GM19452 (cell line): Measurements from ENCODE around the gene PRKAG2.

Experiments used
- ATAC-seq: cut with Tn5 transposase; IDR thresholded peaks from one replicate; pipeline ENCODE4 v1.9.1; 2021; ENCODE audit not compliant: unreplicated experiment

Gene PRKAG2

DNA sequence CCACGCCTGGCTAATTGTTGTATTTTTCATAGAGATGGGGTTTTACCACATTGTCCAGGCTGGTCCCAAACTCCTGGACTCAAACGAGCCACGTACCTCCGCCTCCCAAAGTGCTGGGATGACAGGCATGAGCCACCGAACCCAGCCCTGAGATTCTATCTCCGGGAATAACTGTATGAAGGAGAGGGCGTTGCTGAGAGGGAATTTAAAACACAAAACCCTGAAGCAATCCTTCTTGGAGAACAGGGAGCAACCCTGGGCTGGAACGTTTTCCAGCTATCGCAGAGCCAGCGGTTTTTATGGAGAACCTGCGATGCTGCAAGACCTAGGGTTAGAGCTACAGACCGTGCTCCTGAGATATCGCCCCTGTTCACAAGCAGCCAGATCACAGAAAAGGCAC, 144.6 kb downstream of the PRKAG2 start:
- no peak for ATAC-seq

DNA sequence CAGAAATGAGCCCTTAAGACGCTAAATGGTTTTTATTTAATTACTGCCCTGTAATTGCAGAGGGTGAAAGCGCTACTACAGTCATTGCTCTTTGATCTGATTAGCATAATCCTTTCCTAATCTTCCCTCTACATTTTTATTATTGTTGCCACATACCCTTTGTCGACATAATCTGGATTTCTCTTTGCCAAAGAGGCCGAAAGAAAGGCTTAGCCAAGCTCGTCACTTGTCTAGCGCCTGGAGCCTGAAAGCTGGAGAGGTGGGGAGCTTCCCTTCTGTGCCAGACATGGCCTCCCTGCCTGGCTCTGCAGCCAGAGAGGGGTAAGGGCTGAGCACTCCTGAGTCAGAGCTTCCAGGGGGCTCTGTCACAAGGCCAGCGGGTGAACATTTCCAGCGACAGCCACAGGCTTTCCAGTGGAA, 145.9 kb downstream of the PRKAG2 start:
- no peak for ATAC-seq

GRCh38 chr7:151730591-151730990, 146.3 kb downstream of the PRKAG2 start:
- ATAC-seq, result no peak

GRCh38 chr7:151729521-151729921, 147.4 kb downstream of the PRKAG2 start:
- ATAC-seq, result no peak

DNA sequence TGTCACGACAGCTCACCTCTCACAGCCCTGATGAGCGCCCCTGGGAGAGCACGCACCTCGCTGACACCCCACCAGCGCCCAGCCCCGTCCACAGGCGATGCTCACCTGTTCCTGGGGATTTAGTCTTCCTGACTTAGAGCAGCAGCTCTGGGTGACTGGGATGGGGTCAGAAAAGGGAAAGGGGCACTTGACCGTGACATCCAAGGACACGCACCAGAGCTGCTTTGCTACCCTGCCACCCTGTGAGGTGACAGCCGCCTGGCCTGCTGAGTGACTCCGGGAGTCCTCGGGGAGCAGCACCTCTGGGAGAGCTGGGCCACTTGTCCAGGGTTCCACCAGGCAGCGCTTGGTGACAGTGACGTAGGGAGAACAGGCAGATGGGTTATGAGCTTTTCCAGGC, 148.2 kb downstream of the PRKAG2 start:
- ATAC-seq, result no peak

- ATAC-seq, result no peak
Measured at GRCh38 chr7:151728286-151728660, 148.6 kb downstream of the PRKAG2 start.

- peak; percentile 80 for ATAC-seq
Measured at GRCh38 chr7:151727579-151728285, 149.2 kb downstream of the PRKAG2 start.

DNA sequence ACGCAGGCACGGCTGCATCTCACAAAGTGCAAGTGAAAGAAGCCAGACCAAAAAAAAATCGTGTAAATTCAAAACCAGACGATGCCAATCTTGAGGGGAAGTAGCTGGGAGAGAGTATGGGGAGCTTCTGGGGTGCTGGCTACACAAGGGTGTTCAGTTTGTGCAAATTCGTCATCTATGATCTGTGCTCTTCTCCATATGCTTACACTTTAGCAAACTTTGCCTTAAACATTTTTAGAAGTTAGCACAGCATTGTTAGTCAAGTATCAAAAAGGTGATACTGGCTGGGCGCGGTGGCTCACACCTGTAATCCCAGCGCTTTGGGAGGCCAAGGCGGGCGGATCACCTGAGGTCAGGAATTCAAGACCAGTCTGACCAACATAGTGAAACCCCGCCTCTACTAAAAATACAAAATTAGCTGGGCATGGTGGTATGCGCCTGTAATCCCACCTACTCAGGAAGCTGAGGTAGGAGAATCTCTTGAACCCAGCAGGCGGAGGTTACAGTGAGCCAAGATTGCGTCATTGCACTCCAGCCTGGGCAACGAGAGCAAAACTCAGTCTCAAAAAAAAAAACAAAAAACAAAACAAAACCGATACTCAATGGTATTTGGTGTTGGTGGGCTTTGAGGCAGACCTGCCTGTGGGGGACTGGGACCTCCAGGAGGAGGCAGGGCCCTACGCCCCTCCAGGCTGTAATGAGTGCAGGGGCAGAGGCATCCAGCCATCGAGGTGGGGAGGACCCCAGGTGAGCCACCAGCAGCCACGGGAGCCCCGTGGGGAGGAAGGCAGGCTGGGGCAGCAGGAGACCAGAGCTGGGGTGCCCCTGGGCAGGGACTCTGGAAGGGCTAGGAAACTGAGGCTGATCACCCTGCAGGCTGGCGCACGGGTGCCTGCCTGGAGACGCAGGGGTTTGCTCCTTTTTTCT, 150.0 kb downstream of the PRKAG2 start:
- no peak for ATAC-seq

GRCh38 chr7:151725844-151726651, 150.9 kb downstream of the PRKAG2 start:
- no peak for ATAC-seq

- no peak for ATAC-seq
Measured at GRCh38 chr7:151724920-151725584, 151.9 kb downstream of the PRKAG2 start.

- ATAC-seq, result no peak
Measured at GRCh38 chr7:151724250-151724915, 152.5 kb downstream of the PRKAG2 start.

DNA sequence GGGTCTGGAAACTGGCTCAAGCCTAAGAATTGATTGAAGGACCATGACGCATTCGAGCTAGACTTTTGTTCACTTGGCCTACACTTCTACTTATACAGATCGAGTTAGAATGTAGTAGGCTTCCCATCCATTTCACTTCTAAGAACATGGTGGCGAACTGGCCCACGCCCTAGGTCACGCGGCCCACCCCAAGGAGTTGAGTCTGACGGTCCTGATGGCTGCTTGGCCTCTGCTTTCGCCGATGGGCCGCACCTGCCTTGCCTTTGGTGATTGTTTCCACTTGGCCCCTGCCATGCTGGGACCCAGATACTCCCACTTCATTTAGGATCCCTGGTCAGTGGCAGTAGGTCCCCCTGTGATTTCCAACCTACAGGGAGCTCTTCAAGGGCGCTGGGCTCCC, 153.6 kb downstream of the PRKAG2 start:
- no peak for ATAC-seq

GRCh38 chr7:151722533-151722932, 154.4 kb downstream of the PRKAG2 start:
- ATAC-seq, result no peak

GRCh38 chr7:151721694-151722093, 155.2 kb downstream of the PRKAG2 start:
- ATAC-seq, result no peak

GRCh38 chr7:151721236-151721635, 155.7 kb downstream of the PRKAG2 start:
- ATAC-seq, result no peak

DNA sequence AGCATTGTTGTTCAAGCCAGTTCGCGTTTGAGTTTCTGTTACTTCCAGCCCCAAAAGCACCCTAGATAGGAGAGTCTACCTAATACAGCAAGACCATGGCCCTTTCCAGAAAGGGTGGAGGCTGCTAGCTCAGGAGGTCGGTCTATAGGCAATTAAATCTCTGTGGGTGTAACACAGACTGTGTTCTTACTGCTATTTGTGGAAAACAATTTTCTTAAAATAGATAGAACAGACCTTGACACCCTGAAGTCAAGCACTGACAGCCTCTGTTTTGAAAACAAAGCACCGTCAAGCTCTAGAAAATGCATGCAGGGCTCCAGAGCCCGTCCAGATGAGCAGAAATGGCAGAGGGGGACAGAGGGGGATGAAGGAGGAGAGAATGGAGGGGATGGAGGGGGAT, 156.6 kb downstream of the PRKAG2 start:
- no peak for ATAC-seq

GRCh38 chr7:151719897-151720242, 157.0 kb downstream of the PRKAG2 start:
- no peak for ATAC-seq

DNA sequence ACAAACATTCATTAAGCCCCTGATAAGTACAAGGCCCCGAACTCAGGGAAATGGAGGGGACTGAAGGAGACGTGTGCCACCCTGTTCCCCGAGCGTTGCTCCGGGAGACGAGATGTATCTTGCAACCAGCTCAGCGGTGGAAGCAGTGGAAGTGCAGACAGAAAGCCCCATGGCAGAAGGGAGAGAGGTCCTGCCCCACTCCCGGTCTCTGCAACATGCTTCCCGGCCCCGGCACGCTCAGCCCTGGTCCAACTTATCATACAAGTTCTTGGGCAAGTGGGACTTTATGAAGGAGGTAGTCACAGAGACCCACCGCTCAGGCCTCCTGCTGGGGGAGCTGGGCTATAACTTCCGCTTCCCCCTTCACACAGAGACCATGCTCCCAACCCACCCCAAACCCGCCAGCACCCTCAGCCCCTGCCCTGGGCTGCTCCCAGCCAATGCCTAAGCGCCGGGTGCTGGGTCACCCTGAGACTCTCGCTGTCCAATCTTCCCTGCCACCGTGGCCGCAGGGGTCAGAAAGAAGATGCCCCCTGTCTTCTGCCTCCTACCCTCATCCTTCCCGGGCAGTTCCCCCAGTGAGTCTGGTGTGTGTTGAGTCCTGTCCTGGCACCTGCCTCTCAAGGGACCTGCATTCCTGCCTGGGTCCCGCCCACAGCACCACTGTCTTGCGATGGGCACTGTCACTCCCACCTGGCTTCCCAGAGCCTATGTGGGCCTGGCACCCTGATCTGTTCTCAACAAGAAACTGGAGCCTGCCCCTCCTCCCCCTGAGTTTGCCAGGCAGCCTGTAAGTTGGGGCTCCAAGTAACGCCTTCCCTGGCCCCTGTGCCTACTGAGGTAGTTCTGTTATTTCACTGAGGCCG, 157.7 kb downstream of the PRKAG2 start:
- ATAC-seq, result no peak

DNA sequence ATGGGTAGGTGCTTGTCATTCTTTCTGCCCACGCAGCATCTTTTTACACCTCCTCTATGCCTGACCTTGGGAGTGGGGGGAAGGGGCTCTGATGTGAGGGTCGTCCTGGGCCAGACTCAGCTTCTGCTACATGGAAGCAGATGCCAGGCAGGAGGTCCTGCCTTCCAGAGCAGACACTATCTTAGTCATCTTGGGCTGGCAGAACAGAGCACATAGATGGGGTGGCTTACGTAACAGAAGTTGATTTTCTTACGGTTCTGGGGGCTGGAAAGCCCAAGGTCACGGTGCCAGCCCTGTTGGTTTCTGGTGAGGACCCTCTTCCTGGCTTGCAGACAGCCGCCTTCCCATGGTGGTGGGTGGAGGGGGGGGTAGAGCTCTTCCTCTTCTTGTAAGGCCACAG, 159.0 kb downstream of the PRKAG2 start:
- ATAC-seq, result no peak

DNA sequence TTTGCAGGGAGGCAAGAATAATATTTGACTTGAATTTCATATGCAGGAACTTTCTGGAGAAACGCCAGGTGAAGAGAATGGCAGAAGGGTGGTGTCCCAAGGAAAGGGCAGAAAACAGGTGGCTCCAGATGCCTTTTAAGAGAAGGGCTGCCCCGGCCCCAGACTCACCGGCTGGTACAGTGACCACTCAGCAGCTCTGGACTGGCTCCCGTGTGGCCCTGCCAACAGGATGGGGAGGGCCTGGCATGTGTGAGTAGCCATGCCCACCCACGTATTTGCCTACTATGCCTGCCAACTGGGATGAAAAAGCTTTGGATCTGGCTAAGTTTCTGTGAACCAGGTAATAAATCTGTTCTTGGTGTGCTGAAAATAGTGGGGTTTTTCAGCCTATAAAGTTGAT, 159.5 kb downstream of the PRKAG2 start:
- ATAC-seq, result no peak
